Epithelial cell of esophagus (primary cell): ENCODE results near the gene DROSHA.

Experiments
- DNase-seq: peaks from one replicate; pipeline ENCODE4 v3.0.0; 2010; ENCODE audit warnings: low read depth
- H3K4me3 ChIP-seq: 2 replicates; pipeline ENCODE4 v1.5.1; 2011; ENCODE audit warnings: mild to moderate bottlenecking, low read length, control low read depth
- CTCF ChIP-seq: IDR thresholded peaks from 2 replicates; pipeline ENCODE4 v1.5.1; 2011; ENCODE audit warnings: low read depth, mild to moderate bottlenecking, low read length, control low read depth, inconsistent platforms; ENCODE audit not compliant: insufficient read depth; ENCODE audit errors: missing control alignments

The DROSHA gene

GRCh38 chr5:31496891-31497290 lies 35.0 kb downstream of the DROSHA start:
- TF ChIP-seq CTCF, result no peak
- H3K4me3 ChIP-seq, result no peak overlapping the region
- no peak for DNase-seq

GRCh38 chr5:31496301-31496700 lies 35.6 kb downstream of the DROSHA start:
- no peak for TF ChIP-seq CTCF
- no peak for DNase-seq
- no peak overlapping the region for H3K4me3 ChIP-seq

- no peak for TF ChIP-seq CTCF
Observed at GRCh38 chr5:31495336-31495735, 36.6 kb downstream of the DROSHA start.

GRCh38 chr5:31492869-31493268 lies 39.0 kb downstream of the DROSHA start:
- TF ChIP-seq CTCF, result no peak
- H3K4me3 ChIP-seq, result no peak overlapping the region
- DNase-seq, result peak; percentile 26

More at GRCh38 chr5:31495336-31495735, 36.6 kb downstream of the DROSHA start:
- DNase-seq, result no peak
- H3K4me3 ChIP-seq, result no peak overlapping the region

- no peak overlapping the region for H3K4me3 ChIP-seq
- TF ChIP-seq CTCF, result no peak
- DNase-seq, result no peak
Observed at GRCh38 chr5:31487506-31487905, 44.4 kb downstream of the DROSHA start.

DNA sequence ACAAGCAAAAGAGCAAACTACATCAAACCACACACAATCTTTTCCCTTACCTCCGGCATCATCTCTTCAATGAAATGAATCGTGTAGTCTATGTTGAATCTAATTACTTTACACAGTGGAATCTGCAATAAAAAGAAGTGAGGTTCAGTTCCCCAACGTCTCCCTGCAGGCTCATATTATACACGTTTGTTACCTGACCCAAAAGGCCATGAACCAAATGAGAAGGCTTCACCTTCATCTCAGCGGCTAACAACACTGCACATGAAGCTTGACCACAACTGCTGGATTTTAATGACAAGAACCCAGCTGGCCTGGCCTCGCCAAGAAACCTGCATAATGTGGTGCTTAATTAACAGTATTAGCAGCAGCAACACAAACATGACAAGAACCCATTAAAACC lies 45.5 kb downstream of the DROSHA start:
- no peak for TF ChIP-seq CTCF
- no peak for DNase-seq
- no peak overlapping the region for H3K4me3 ChIP-seq

DNA sequence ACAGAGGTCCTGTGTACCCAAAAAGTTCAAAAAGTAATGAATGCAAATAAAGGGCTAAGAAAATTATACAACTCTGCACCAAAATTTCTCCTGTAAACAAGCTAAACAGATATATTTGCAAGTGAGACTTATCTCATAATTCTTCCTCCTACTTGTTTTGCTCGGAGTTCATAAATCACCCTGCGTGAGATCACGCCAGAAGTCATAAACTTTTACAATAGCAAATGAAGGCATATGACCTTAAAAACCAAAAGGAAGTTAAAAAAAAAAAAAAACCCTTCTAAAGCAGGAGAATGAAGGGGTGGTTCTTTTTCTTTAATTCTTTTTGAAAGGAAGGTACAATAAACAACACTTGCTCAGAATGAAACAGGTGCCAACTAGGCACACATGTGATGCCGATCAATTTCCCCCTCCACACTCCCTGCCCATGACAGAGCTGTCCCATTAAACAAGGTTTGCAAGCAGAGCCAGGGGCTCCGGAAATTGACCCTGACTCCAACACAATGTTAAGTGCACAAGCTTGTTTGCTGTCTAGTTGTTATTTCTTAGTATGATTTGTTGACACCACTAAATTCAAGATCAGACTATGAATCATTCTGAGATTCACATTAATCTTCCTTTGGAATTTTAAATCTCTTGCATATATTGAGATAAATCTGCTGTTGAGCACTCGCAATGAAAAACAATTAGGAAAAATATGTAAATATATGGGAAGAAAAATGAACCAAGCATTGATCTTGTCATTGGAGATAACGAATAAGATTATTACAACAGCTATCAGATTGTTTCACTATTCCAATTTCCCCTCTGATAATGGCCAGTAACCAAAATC lies 46.3 kb downstream of the DROSHA start:
- TF ChIP-seq CTCF, result no peak
- no peak for DNase-seq
- no peak overlapping the region for H3K4me3 ChIP-seq
